NT2/D1 (cell line): Measurements from ENCODE around the gene CLDN12.

Source experiments
- SUZ12 ChIP-seq: IDR thresholded peaks from 2 replicates; pipeline ENCODE4 v1.6.1; 2011; ENCODE audit not compliant: insufficient read length, insufficient read depth; ENCODE audit errors: extremely low read depth
- ZNF274 ChIP-seq: IDR thresholded peaks from 2 replicates; pipeline ENCODE4 v1.6.1; 2011; ENCODE audit warnings: mild to moderate bottlenecking, low read depth, low read length

- TF ChIP-seq SUZ12: no peak
- TF ChIP-seq ZNF274: no peak
These were observed 8.2 kb downstream of the CLDN12 start for GRCh38 chr7:90411510-90411909.
